Upper lobe of right lung (tissue), 1 donor: ENCODE data around the gene RETREG1. TPM values are rescaled to one million over a fixed set of nuclear protein-coding genes. Genes with fewer than 3 reads are reported as not detected.
A peak's percentile ranks its signal among the peaks of the same experiment; 100 is the strongest.

Source experiments
- ATAC-seq: fragments of 200-7000 bp; cut with Tn5 transposase; one replicate; pipeline ENCODE4 v1.9.1; 2020; ENCODE audit warnings: mild to moderate bottlenecking, moderate library complexity
- DNase-seq: peaks from one replicate; pipeline ENCODE4 v3.0.0-alpha.2; 2020
- H3K27ac ChIP-seq: fragments of 200-600 bp; one replicate; pipeline ENCODE4 v1.8.0; 2022
- H3K27me3 ChIP-seq: fragments of 200-600 bp; one replicate; pipeline ENCODE4 v1.8.0; 2022; ENCODE audit warnings: mild to moderate bottlenecking
- H3K36me3 ChIP-seq: fragments of 200-600 bp; one replicate; pipeline ENCODE4 v1.8.0; 2022
- H3K4me1 ChIP-seq: fragments of 200-600 bp; one replicate; pipeline ENCODE4 v1.8.0; 2022
- H3K4me3 ChIP-seq: fragments of 200-600 bp; one replicate; pipeline ENCODE4 v1.8.0; 2022; ENCODE audit warnings: mild to moderate bottlenecking
- H3K9me3 ChIP-seq: fragments of 200-600 bp; one replicate; pipeline ENCODE4 v1.8.0; 2022
- CTCF ChIP-seq: fragments of 200-600 bp; IDR thresholded peaks from one replicate; pipeline ENCODE4 v1.8.0; 2022; ENCODE audit warnings: antibody characterized with exemption
- intact Hi-C: fragments of 100-400 bp; cut with DNase I; formaldehyde crosslinking; loops from one replicate; pipeline ENCODE4 v1.11.0; 2022
- total RNA-seq: library from RNA; stranded (reverse); fragmentation: NEBNext Ultra II Directional; extraction: Animal tissue kit (Norgen Biotek cat#: 25700); gene quantifications from one replicate; pipeline ENCODE4 v1.2.1, GENCODE V29; 2021
- donor health status: DM: no; HTN: yes; CAD: no; lungs with severe emphysema.

RETREG1 gene
- total RNA-seq, 1 donor from 2014 or later = 22.8 TPM

GRCh38 chr5:16625096-16625495 lies 8.3 kb upstream of the RETREG1 start:
- H3K36me3 ChIP-seq = no peaks in the 10 kb centered on the region
- ATAC-seq (peak; percentile 65), DNase-seq (no peak)
- no peak overlapping the region for H3K27ac ChIP-seq
- H3K9me3 ChIP-seq = no peaks in the 10 kb centered on the region
- H3K27me3 ChIP-seq = no peaks in the 10 kb centered on the region
- no peak overlapping the region for H3K4me3 ChIP-seq
- no peak for TF ChIP-seq CTCF
- intact Hi-C loops = no loop called here
- no peaks in the 10 kb centered on the region for H3K4me1 ChIP-seq

- no peak overlapping the region for H3K27ac ChIP-seq
- ATAC-seq = no peak
Measured at GRCh38 chr5:16619136-16619535, 2.3 kb upstream of the RETREG1 start.

GRCh38 chr5:16618138-16618897 lies 1.5 kb upstream of the RETREG1 start:
- no peak for TF ChIP-seq CTCF
- Histone ChIP-seq H3K36me3 (no peaks in the 10 kb centered on the region), H3K27me3 (no peaks in the 10 kb centered on the region), H3K9me3 (no peaks in the 10 kb centered on the region), H3K4me1 (peaks cover 8% of the 10 kb centered on the region), H3K27ac (no peak overlapping the region), H3K4me3 (no peak overlapping the region)
- DNase-seq = no peak
- no peak for ATAC-seq
- intact Hi-C loops = no loop called here

More at GRCh38 chr5:16619136-16619535, 2.3 kb upstream of the RETREG1 start:
- H3K27me3 ChIP-seq = no peaks in the 10 kb centered on the region
- DNase-seq = no peak
- H3K4me1 ChIP-seq = peaks cover 8% of the 10 kb centered on the region
- H3K36me3 ChIP-seq = no peaks in the 10 kb centered on the region
- no peak for TF ChIP-seq CTCF
- H3K9me3 ChIP-seq = no peaks in the 10 kb centered on the region
- no peak overlapping the region for H3K4me3 ChIP-seq
- intact Hi-C loops = no loop called here

- Histone ChIP-seq H3K36me3 (no peaks in the 10 kb centered on the region), H3K4me3 (peak overlapping the region; percentile 69), H3K4me1 (peaks cover 8% of the 10 kb centered on the region), H3K27me3 (no peaks in the 10 kb centered on the region), H3K27ac (peak overlapping the region; percentile 33), H3K9me3 (no peaks in the 10 kb centered on the region)
- intact Hi-C loops = no loop called here
- TF ChIP-seq CTCF = no peak
- ATAC-seq (no peak), DNase-seq (no peak)
Measured at GRCh38 chr5:16617274-16617968, 624 bp upstream of the RETREG1 start.

- Histone ChIP-seq H3K36me3 (no peaks in the 10 kb centered on the region), H3K27ac (peak overlapping the region; percentile 21), H3K4me1 (peaks cover 8% of the 10 kb centered on the region), H3K4me3 (peak overlapping the region; percentile 69), H3K9me3 (no peaks in the 10 kb centered on the region), H3K27me3 (no peaks in the 10 kb centered on the region)
- intact Hi-C loops = no loop called here
- no peak for TF ChIP-seq CTCF
- DNase-seq (no peak), ATAC-seq (no peak)
Measured at GRCh38 chr5:16615741-16616535, 859 bp downstream of the RETREG1 start.
